MCF 10A (cell line): ENCODE measurements around the gene ENPEP. TPM values are rescaled to one million over a fixed set of nuclear protein-coding genes. Genes with fewer than 3 reads are reported as not detected.
A peak's percentile ranks its signal among the peaks of the same experiment; 100 is the strongest.
"Not testable (repeated sequence)": the region's sequence is repeated elsewhere in the genome, so short reads cannot be mapped to it uniquely, and the experiment has no call there.

Experiments used
- Bru-seq: library from RNA; stranded (reverse); fragments of 400-500 nt; gene quantifications from one replicate; lab custom pipeline; 2021; lab: Mats Ljungman, UMichigan
- BruChase-seq, 2 experiments: library from RNA; stranded (reverse); fragments of 400-500 nt; gene quantifications; one replicate each; lab custom pipeline; 2021; lab: Mats Ljungman, UMichigan
- BruUV-seq: library from RNA; stranded (reverse); fragments of 400-500 nt; replicated peaks from 2 replicates; lab custom pipeline; 2021; lab: Mats Ljungman, UMichigan
- CTCF ChIA-PET: fragments of 300-600 bp; sonication (Branson Sonifier 250); formaldehyde crosslinking; extraction: SDS; loops from one replicate; lab custom pipeline; 2021; ENCODE audit warnings: antibody characterized with exemption, inconsistent platforms; lab: Yijun Ruan, JAX
- POLR2A ChIA-PET: fragments of 300-600, 350-650 bp; sonication (Branson Sonifier 250); formaldehyde crosslinking; extraction: SDS; loops from one replicate; lab custom pipeline; 2020; ENCODE audit warnings: antibody characterized with exemption, inconsistent platforms; lab: Yijun Ruan, JAX
- DNase-seq: peaks from one replicate; pipeline ENCODE4 v3.0.0-alpha.2; 2018; ENCODE audit not compliant: unreplicated experiment
- H3K27ac Mint-ChIP-seq: one replicate; pipeline ENCODE4 v1.8.0; 2022; ENCODE audit warnings: mild to moderate bottlenecking, low read depth, mixed read lengths; ENCODE audit not compliant: unreplicated experiment
- H3K27me3 Mint-ChIP-seq: one replicate; pipeline ENCODE4 v1.8.0; 2022; ENCODE audit warnings: mixed read lengths; ENCODE audit not compliant: insufficient read depth, unreplicated experiment
- H3K36me3 Mint-ChIP-seq: one replicate; pipeline ENCODE4 v1.8.0; 2022; ENCODE audit warnings: mild to moderate bottlenecking, moderate library complexity, mixed read lengths; ENCODE audit not compliant: insufficient read depth, unreplicated experiment
- H3K4me1 Mint-ChIP-seq: one replicate; pipeline ENCODE4 v1.8.0; 2022; ENCODE audit warnings: mixed read lengths; ENCODE audit not compliant: insufficient read depth, unreplicated experiment
- H3K4me3 Mint-ChIP-seq: one replicate; pipeline ENCODE4 v1.8.0; 2022; ENCODE audit warnings: mild to moderate bottlenecking, moderate library complexity, mixed read lengths; ENCODE audit not compliant: unreplicated experiment
- H3K9me3 Mint-ChIP-seq: one replicate; pipeline ENCODE4 v1.8.0; 2022; ENCODE audit warnings: mixed read lengths; ENCODE audit not compliant: unreplicated experiment
- intact Hi-C: fragments of 100-400 bp; cut with micrococcal nuclease; formaldehyde crosslinking; loops from 2 replicates; pipeline ENCODE4 v1.14.1; 2022
- long read RNA-seq: library from polyadenylated mRNA; stranded (forward); transcript quantifications from one replicate; pipeline ENCODE4 v2.0.0, GENCODE V29; 2022
- total RNA-seq: library from RNA; stranded (reverse); gene quantifications from 2 replicates; pipeline ENCODE4 v1.2.3, GENCODE V29; 2022
- TF ChIP-seq, protein P1 (sequence below): fragments of 200-600 bp; IDR thresholded peaks from one replicate; pipeline ENCODE4 v1.8.0; 2022; ENCODE audit warnings: antibody characterized with exemption, mild to moderate bottlenecking; ENCODE audit not compliant: unreplicated experiment

Gene ENPEP
- not detected in 2 replicates for total RNA-seq
- Bru-seq, nascent RNA = percentile 4 among the genes with signal in this experiment
- BruChase-seq, experiment 1, labeled RNA remaining after a 6-hour chase = percentile 2 among the genes with signal in this experiment
- BruChase-seq, experiment 2, labeled RNA remaining after a 2-hour chase = percentile 1 among the genes with signal in this experiment
- long read RNA-seq = 0 reads

DNA sequence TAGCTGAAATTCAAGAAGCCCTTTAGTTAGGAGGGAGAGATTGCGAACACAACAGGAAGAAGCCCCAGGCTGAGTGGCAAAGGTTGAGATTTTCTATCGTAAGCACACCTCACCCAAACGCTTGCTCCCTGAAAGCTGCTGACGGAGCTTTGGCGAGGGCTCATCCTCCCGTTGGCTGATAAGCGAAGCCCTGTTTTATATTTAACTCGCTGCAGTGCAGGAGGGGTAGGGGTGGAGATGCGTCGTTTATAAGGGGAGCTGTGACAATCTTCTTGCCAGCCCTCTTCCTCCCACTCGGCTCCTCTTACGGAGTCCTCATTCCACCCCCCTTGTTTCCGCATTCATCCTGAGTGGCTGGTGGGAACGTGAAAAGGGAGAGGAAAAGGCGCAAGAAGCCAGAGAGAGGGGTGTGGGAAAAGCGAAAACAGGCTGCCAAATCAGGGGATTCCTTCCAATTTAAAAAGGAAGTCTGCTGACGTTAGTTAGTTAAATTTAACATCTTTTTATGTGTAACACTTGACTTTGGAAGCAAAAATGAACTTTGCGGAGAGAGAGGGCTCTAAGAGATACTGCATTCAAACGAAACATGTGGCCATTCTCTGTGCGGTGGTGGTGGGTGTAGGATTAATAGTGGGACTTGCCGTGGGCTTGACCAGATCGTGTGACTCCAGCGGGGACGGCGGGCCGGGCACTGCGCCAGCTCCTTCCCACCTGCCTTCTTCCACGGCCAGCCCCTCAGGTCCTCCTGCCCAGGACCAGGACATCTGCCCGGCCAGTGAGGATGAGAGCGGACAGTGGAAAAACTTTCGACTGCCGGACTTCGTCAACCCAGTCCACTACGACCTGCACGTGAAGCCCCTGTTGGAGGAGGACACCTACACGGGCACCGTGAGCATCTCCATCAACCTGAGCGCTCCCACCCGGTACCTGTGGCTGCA lies at the start of gene ENPEP:
Gene ENPEP, plus strand, starts transcription at position 275 of the 938 bp plus-strand sequence. Its CDS starts 260 bp downstream, at position 535.
- TF ChIP-seq, protein P1, sequence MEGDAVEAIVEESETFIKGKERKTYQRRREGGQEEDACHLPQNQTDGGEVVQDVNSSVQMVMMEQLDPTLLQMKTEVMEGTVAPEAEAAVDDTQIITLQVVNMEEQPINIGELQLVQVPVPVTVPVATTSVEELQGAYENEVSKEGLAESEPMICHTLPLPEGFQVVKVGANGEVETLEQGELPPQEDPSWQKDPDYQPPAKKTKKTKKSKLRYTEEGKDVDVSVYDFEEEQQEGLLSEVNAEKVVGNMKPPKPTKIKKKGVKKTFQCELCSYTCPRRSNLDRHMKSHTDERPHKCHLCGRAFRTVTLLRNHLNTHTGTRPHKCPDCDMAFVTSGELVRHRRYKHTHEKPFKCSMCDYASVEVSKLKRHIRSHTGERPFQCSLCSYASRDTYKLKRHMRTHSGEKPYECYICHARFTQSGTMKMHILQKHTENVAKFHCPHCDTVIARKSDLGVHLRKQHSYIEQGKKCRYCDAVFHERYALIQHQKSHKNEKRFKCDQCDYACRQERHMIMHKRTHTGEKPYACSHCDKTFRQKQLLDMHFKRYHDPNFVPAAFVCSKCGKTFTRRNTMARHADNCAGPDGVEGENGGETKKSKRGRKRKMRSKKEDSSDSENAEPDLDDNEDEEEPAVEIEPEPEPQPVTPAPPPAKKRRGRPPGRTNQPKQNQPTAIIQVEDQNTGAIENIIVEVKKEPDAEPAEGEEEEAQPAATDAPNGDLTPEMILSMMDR = no peak
- CTCF ChIA-PET = interaction anchor here (0.6 to 0.7 kb wide), 3 partner anchors 176 to 1166 kb away, joined by 3 read pairs; no protein-coding TSS in a partner anchor
- no peaks in the 10 kb centered on the region for H3K27me3 Mint-ChIP-seq

GRCh38 chr4:110431805-110432204 lies 44.1 kb upstream of the ENPEP start:
- peaks cover 39% of the 10 kb centered on the region for H3K27me3 Mint-ChIP-seq
- H3K4me1 Mint-ChIP-seq, H3K4me3 Mint-ChIP-seq, H3K27ac Mint-ChIP-seq, POLR2A ChIA-PET, intact Hi-C loops, BruUV-seq, H3K9me3 Mint-ChIP-seq, DNase-seq, H3K36me3 Mint-ChIP-seq: not testable (repeated sequence)
- CTCF ChIA-PET = interaction anchor here (0.7 kb wide), 1 partner anchor 426 kb away, joined by 3 read pairs; no protein-coding TSS in a partner anchor

More for the DNA sequence above, at the start of gene ENPEP:
- no peak within 1 kb of the TSS for H3K4me3 Mint-ChIP-seq
- no TSS peak for BruUV-seq
- H3K9me3 Mint-ChIP-seq = no peaks in the 10 kb centered on the region
- H3K36me3 Mint-ChIP-seq = no peaks in the 10 kb centered on the region
- intact Hi-C loops = no loop called here
- no peaks in the 10 kb centered on the region for H3K4me1 Mint-ChIP-seq
- DNase-seq = no peak
- POLR2A ChIA-PET = interaction anchor here (1.2 kb wide), 1 partner anchor 11 kb away, joined by 3 read pairs; no protein-coding TSS in a partner anchor
- no peak within 1 kb of the TSS for H3K27ac Mint-ChIP-seq

DNA sequence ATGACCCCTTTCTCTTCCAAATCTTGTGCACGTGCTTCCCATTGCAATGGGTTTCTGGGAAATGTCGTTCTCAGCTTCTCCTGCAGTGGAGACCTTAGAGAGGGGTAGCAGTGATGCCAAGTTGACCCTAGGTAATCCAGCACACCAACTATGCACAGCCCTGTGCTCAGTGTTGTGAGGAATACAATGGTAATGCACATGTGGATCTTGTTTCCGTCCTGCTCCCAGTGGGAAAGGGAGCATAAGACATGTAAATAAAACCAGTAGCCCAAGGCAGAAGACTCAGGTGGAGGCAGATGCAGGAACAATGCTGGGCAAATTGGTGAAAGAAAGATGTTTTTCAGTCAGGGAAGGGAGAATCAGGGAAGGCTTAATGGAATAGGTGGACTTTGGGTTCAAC lies 38.7 kb upstream of the ENPEP start:
- H3K36me3 Mint-ChIP-seq, POLR2A ChIA-PET, H3K27ac Mint-ChIP-seq, DNase-seq, H3K4me1 Mint-ChIP-seq, CTCF ChIA-PET, H3K4me3 Mint-ChIP-seq, intact Hi-C loops, H3K9me3 Mint-ChIP-seq, BruUV-seq: not testable (repeated sequence)
- peaks cover 12% of the 10 kb centered on the region for H3K27me3 Mint-ChIP-seq

- H3K27ac Mint-ChIP-seq, POLR2A ChIA-PET, H3K9me3 Mint-ChIP-seq, DNase-seq, BruUV-seq, CTCF ChIA-PET, H3K36me3 Mint-ChIP-seq, intact Hi-C loops, H3K4me1 Mint-ChIP-seq, H3K4me3 Mint-ChIP-seq: not testable (repeated sequence)
- peaks cover 12% of the 10 kb centered on the region for H3K27me3 Mint-ChIP-seq
These were observed 36.7 kb upstream of the ENPEP start for GRCh38 chr4:110439209-110439608.

DNA sequence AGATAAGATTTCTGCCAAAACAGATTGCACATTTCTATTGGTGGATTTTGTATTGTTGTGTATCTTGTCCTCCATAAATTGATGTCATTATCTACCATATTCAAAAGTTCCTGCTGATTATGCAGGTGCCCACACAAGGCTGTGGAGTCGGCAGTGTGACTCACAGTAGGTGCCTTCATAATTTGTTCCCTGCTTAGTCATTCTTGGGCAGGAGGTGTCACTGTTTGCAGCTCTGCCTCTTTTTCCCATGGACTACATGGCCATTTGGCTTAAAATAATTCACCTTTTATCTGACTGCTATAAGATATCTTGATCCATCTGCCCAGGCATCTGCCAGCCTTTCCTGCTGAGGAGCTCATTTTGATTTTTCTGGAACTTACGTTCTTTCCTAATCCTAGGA lies 33.6 kb upstream of the ENPEP start:
- Mint-ChIP-seq H3K27me3 (peaks cover 12% of the 10 kb centered on the region), H3K27ac (no peak overlapping the region), H3K36me3 (no peaks in the 10 kb centered on the region), H3K9me3 (no peaks in the 10 kb centered on the region), H3K4me3 (no peak overlapping the region), H3K4me1 (no peaks in the 10 kb centered on the region)
- ChIA-PET POLR2A (no interaction called here), CTCF (interaction anchor here (0.7 to 1.0 kb wide), 2 partner anchors 68 to 699 kb away, joined by 3 read pairs; no protein-coding TSS in a partner anchor)
- TF ChIP-seq, protein P1 = no peak
- peak; percentile 30 for DNase-seq
- intact Hi-C loops = no loop called here
- no TSS peak for BruUV-seq
